ENCODE measurements around the gene ADNP2. TPM values are rescaled to one million over a fixed set of nuclear protein-coding genes. Genes with fewer than 3 reads are reported as not detected.

ADNP2 gene
- total and polyA plus RNA-seq, 2 experiments from 2014 or later: 19.3 to 66.4 TPM

DNA sequence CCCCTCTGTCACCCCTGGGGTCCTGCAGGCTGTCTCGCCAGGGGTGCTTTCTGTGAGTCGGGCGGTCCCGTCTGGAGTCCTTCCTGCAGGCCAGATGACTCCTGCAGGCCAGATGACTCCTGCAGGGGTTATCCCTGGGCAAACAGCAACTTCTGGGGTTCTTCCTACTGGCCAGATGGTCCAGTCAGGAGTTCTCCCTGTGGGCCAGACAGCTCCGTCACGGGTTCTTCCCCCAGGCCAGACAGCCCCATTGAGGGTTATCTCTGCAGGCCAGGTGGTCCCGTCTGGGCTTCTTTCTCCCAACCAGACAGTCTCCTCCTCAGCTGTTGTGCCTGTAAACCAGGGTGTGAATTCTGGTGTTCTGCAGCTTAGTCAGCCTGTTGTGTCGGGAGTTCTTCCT lies 27.6 kb downstream of the ADNP2 start (continued):
- no peak for TF ChIP-seq JUNB (IDR thresholded peaks at IDR 0.05; ENCODE audit: unreplicated experiment)

DNA sequence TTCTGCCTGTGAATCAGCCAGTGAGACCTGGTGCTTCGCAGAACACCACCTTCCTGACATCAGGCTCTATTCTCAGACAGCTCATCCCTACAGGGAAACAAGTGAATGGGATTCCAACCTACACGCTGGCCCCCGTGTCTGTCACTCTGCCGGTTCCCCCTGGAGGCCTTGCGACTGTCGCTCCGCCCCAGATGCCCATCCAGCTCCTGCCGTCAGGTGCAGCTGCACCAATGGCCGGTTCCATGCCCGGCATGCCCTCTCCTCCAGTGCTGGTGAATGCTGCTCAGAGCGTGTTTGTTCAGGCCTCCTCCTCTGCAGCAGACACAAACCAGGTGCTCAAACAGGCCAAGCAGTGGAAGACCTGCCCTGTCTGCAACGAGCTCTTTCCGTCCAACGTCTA lies 28.1 kb downstream of the ADNP2 start:
- no peaks in the 10 kb centered on the region for H3K9me3 Mint-ChIP-seq
- Histone ChIP-seq H3K4me1 (ENCODE audit: insufficient read depth) (no peaks in the 10 kb centered on the region), H3K27me3 (ENCODE audit: insufficient read depth) (no peaks in the 10 kb centered on the region), H3K36me3 (ENCODE audit: insufficient read depth) (peaks cover 22% of the 10 kb centered on the region), H3K4me2 (no peak overlapping the region), H3K79me2 (replicated peaks; ENCODE audit: insufficient read depth) (peaks cover 44% of the 10 kb centered on the region), H3K9me2 (ENCODE audit: insufficient read depth) (no peaks in the 10 kb centered on the region), H2AFZ (no peak overlapping the region), H3K27ac (ENCODE audit: low read depth) (no peak overlapping the region), H3K4me3 (no peak overlapping the region), H4K20me1 (replicated peaks; ENCODE audit: insufficient read depth) (peaks cover 34% of the 10 kb centered on the region), H3F3A (replicated peaks; ENCODE audit: low read depth) (no peaks in the 10 kb centered on the region)
- no peak overlapping the region for H3K4me3 Mint-ChIP-seq
- peaks cover 3% of the 10 kb centered on the region for H3K27me3 Mint-ChIP-seq (ENCODE audit: insufficient read depth, low read depth, poor library complexity)
- no peak; the same call in 2 of the 3 replicates for ATAC-seq
- H3K36me3 Mint-ChIP-seq (ENCODE audit: low read depth): peaks cover 76% of the 10 kb centered on the region
- H3K4me1 Mint-ChIP-seq: 0 out of 3 replicates have a peak, but pooled peaks cover 4% of the 10 kb centered on the region
- TF ChIP-seq, protein P1, sequence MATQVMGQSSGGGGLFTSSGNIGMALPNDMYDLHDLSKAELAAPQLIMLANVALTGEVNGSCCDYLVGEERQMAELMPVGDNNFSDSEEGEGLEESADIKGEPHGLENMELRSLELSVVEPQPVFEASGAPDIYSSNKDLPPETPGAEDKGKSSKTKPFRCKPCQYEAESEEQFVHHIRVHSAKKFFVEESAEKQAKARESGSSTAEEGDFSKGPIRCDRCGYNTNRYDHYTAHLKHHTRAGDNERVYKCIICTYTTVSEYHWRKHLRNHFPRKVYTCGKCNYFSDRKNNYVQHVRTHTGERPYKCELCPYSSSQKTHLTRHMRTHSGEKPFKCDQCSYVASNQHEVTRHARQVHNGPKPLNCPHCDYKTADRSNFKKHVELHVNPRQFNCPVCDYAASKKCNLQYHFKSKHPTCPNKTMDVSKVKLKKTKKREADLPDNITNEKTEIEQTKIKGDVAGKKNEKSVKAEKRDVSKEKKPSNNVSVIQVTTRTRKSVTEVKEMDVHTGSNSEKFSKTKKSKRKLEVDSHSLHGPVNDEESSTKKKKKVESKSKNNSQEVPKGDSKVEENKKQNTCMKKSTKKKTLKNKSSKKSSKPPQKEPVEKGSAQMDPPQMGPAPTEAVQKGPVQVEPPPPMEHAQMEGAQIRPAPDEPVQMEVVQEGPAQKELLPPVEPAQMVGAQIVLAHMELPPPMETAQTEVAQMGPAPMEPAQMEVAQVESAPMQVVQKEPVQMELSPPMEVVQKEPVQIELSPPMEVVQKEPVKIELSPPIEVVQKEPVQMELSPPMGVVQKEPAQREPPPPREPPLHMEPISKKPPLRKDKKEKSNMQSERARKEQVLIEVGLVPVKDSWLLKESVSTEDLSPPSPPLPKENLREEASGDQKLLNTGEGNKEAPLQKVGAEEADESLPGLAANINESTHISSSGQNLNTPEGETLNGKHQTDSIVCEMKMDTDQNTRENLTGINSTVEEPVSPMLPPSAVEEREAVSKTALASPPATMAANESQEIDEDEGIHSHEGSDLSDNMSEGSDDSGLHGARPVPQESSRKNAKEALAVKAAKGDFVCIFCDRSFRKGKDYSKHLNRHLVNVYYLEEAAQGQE (IDR thresholded peaks at IDR 0.05; ENCODE audit: unreplicated experiment): no peak
- TF ChIP-seq JUNB (IDR thresholded peaks at IDR 0.05; ENCODE audit: unreplicated experiment): no peak
- no peak for TF ChIP-seq NANOG (IDR thresholded peaks at IDR 0.05; ENCODE audit: borderline replicate concordance)
- TF ChIP-seq STAT1 (IDR thresholded peaks at IDR 0.05; ENCODE audit: unreplicated experiment): no peak
- TF ChIP-seq, protein P2, sequence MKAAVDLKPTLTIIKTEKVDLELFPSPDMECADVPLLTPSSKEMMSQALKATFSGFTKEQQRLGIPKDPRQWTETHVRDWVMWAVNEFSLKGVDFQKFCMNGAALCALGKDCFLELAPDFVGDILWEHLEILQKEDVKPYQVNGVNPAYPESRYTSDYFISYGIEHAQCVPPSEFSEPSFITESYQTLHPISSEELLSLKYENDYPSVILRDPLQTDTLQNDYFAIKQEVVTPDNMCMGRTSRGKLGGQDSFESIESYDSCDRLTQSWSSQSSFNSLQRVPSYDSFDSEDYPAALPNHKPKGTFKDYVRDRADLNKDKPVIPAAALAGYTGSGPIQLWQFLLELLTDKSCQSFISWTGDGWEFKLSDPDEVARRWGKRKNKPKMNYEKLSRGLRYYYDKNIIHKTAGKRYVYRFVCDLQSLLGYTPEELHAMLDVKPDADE (IDR thresholded peaks at IDR 0.05): no peak
- TF ChIP-seq EZH2 (IDR thresholded peaks at IDR 0.05; ENCODE audit: low read depth, unreplicated experiment): no peak
- TF ChIP-seq POLR2AphosphoS5 (IDR thresholded peaks at IDR 0.05; ENCODE audit: low read depth): no peak
- TF ChIP-seq CREB1 (CRISPR knock-in tag; IDR thresholded peaks at IDR 0.05; ENCODE audit: low read depth): no peak
- no peak for TF ChIP-seq EZH2phosphoT487 (IDR thresholded peaks at IDR 0.05; ENCODE audit: unreplicated experiment)
- TF ChIP-seq, protein P3, sequence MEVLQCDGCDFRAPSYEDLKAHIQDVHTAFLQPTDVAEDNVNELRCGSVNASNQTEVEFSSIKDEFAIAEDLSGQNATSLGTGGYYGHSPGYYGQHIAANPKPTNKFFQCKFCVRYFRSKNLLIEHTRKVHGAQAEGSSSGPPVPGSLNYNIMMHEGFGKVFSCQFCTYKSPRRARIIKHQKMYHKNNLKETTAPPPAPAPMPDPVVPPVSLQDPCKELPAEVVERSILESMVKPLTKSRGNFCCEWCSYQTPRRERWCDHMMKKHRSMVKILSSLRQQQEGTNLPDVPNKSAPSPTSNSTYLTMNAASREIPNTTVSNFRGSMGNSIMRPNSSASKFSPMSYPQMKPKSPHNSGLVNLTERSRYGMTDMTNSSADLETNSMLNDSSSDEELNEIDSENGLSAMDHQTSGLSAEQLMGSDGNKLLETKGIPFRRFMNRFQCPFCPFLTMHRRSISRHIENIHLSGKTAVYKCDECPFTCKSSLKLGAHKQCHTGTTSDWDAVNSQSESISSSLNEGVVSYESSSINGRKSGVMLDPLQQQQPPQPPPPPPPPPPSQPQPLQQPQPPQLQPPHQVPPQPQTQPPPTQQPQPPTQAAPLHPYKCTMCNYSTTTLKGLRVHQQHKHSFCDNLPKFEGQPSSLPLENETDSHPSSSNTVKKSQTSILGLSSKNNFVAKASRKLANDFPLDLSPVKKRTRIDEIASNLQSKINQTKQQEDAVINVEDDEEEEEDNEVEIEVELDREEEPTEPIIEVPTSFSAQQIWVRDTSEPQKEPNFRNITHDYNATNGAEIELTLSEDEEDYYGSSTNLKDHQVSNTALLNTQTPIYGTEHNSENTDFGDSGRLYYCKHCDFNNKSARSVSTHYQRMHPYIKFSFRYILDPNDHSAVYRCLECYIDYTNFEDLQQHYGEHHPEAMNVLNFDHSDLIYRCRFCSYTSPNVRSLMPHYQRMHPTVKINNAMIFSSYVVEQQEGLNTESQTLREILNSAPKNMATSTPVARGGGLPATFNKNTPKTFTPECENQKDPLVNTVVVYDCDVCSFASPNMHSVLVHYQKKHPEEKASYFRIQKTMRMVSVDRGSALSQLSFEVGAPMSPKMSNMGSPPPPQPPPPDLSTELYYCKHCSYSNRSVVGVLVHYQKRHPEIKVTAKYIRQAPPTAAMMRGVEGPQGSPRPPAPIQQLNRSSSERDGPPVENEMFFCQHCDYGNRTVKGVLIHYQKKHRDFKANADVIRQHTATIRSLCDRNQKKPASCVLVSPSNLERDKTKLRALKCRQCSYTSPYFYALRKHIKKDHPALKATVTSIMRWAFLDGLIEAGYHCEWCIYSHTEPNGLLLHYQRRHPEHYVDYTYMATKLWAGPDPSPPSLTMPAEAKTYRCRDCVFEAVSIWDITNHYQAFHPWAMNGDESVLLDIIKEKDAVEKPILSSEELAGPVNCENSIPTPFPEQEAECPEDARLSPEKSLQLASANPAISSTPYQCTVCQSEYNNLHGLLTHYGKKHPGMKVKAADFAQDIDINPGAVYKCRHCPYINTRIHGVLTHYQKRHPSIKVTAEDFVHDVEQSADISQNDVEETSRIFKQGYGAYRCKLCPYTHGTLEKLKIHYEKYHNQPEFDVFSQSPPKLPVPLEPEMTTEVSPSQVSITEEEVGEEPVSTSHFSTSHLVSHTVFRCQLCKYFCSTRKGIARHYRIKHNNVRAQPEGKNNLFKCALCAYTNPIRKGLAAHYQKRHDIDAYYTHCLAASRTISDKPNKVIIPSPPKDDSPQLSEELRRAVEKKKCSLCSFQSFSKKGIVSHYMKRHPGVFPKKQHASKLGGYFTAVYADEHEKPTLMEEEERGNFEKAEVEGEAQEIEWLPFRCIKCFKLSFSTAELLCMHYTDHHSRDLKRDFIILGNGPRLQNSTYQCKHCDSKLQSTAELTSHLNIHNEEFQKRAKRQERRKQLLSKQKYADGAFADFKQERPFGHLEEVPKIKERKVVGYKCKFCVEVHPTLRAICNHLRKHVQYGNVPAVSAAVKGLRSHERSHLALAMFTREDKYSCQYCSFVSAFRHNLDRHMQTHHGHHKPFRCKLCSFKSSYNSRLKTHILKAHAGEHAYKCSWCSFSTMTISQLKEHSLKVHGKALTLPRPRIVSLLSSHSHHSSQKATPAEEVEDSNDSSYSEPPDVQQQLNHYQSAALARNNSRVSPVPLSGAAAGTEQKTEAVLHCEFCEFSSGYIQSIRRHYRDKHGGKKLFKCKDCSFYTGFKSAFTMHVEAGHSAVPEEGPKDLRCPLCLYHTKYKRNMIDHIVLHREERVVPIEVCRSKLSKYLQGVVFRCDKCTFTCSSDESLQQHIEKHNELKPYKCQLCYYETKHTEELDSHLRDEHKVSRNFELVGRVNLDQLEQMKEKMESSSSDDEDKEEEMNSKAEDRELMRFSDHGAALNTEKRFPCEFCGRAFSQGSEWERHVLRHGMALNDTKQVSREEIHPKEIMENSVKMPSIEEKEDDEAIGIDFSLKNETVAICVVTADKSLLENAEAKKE (CRISPR knock-in tag; IDR thresholded peaks at IDR 0.05): no peak
- no peak for TF ChIP-seq ZNF331 (CRISPR knock-in tag; IDR thresholded peaks at IDR 0.05; ENCODE audit: low read depth)
- no peak for TF ChIP-seq ZNF114 (CRISPR knock-in tag; IDR thresholded peaks at IDR 0.05)
- TF ChIP-seq, protein P4, sequence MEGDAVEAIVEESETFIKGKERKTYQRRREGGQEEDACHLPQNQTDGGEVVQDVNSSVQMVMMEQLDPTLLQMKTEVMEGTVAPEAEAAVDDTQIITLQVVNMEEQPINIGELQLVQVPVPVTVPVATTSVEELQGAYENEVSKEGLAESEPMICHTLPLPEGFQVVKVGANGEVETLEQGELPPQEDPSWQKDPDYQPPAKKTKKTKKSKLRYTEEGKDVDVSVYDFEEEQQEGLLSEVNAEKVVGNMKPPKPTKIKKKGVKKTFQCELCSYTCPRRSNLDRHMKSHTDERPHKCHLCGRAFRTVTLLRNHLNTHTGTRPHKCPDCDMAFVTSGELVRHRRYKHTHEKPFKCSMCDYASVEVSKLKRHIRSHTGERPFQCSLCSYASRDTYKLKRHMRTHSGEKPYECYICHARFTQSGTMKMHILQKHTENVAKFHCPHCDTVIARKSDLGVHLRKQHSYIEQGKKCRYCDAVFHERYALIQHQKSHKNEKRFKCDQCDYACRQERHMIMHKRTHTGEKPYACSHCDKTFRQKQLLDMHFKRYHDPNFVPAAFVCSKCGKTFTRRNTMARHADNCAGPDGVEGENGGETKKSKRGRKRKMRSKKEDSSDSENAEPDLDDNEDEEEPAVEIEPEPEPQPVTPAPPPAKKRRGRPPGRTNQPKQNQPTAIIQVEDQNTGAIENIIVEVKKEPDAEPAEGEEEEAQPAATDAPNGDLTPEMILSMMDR (conservative IDR thresholded peaks at IDR 0.05; ENCODE audit: low read depth in 2 of 2): no peak
- no peak for DNase-seq (ENCODE audit: low spot score)
- H3K27ac Mint-ChIP-seq: no peak overlapping the region

Measured in GM23338 (cell line).